Measurements from ENCODE around the gene TMEM240. TPM values are rescaled to one million over a fixed set of nuclear protein-coding genes. Genes with fewer than 3 reads are reported as not detected.
"Not testable (repeated sequence)": the region's sequence is repeated elsewhere in the genome, so short reads cannot be mapped to it uniquely, and the experiment has no call there.

The TMEM240 gene
- total RNA-seq, 1 experiment from 2014 or later, result 8.0 TPM

DNA sequence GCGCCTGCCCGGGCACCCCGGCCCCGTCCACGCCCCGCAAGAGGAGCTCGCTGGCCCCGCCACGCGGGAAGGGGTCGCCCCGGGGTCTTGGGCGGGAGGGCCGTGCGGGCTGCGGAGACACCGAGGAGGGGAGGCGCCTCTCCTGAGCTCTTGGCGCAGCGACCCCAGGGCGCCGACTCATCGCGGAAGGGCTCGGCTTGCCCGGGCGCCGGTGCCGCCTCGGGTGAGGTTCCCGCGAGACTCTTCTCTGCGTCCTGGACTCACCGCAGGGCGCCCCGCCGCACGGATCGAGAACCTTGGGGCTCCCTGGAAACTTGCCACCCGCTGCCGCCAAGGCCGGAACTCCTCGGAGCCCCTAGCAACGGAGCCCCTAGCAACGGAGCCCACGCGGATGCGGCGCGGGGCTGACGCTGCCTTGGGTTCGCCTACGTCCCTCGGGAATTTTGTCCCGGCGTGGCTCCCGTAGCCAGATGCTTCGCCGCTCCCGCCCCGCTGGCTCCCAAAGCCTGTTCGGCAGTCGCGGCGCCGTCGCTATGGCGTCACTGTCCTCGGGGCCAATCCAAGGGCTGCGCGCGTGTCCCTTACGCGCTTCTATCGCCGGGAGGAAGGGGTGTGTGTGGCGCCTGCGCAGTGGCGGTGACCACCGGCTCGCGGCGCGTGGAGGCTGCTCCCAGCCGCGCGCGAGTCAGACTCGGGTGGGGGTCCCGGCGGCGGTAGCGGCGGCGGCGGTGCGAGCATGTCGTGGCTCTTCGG lies 28.7 kb downstream of the TMEM240 start, which contains the start of gene ATAD3A (continued):
- TF ChIP-seq MYBL2 (CRISPR knock-in tag; IDR thresholded peaks at IDR 0.05), result peak; percentile 94
- TF ChIP-seq, protein P1, sequence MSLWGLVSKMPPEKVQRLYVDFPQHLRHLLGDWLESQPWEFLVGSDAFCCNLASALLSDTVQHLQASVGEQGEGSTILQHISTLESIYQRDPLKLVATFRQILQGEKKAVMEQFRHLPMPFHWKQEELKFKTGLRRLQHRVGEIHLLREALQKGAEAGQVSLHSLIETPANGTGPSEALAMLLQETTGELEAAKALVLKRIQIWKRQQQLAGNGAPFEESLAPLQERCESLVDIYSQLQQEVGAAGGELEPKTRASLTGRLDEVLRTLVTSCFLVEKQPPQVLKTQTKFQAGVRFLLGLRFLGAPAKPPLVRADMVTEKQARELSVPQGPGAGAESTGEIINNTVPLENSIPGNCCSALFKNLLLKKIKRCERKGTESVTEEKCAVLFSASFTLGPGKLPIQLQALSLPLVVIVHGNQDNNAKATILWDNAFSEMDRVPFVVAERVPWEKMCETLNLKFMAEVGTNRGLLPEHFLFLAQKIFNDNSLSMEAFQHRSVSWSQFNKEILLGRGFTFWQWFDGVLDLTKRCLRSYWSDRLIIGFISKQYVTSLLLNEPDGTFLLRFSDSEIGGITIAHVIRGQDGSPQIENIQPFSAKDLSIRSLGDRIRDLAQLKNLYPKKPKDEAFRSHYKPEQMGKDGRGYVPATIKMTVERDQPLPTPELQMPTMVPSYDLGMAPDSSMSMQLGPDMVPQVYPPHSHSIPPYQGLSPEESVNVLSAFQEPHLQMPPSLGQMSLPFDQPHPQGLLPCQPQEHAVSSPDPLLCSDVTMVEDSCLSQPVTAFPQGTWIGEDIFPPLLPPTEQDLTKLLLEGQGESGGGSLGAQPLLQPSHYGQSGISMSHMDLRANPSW (CRISPR knock-in tag; conservative IDR thresholded peaks at IDR 0.05; ENCODE audit: low read depth), result no peak
- TF ChIP-seq RORB (CRISPR knock-in tag; IDR thresholded peaks at IDR 0.05), result no peak
- TF ChIP-seq, protein P2, sequence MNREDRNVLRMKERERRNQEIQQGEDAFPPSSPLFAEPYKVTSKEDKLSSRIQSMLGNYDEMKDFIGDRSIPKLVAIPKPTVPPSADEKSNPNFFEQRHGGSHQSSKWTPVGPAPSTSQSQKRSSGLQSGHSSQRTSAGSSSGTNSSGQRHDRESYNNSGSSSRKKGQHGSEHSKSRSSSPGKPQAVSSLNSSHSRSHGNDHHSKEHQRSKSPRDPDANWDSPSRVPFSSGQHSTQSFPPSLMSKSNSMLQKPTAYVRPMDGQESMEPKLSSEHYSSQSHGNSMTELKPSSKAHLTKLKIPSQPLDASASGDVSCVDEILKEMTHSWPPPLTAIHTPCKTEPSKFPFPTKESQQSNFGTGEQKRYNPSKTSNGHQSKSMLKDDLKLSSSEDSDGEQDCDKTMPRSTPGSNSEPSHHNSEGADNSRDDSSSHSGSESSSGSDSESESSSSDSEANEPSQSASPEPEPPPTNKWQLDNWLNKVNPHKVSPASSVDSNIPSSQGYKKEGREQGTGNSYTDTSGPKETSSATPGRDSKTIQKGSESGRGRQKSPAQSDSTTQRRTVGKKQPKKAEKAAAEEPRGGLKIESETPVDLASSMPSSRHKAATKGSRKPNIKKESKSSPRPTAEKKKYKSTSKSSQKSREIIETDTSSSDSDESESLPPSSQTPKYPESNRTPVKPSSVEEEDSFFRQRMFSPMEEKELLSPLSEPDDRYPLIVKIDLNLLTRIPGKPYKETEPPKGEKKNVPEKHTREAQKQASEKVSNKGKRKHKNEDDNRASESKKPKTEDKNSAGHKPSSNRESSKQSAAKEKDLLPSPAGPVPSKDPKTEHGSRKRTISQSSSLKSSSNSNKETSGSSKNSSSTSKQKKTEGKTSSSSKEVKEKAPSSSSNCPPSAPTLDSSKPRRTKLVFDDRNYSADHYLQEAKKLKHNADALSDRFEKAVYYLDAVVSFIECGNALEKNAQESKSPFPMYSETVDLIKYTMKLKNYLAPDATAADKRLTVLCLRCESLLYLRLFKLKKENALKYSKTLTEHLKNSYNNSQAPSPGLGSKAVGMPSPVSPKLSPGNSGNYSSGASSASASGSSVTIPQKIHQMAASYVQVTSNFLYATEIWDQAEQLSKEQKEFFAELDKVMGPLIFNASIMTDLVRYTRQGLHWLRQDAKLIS (CRISPR knock-in tag; IDR thresholded peaks at IDR 0.05; ENCODE audit: borderline replicate concordance), result no peak
- no peak for TF ChIP-seq ZNF416 (CRISPR knock-in tag; IDR thresholded peaks at IDR 0.05)
- TF ChIP-seq TEAD1 (CRISPR knock-in tag; IDR thresholded peaks at IDR 0.05), result peak; percentile 89
- TF ChIP-seq SP1 (CRISPR knock-in tag; conservative IDR thresholded peaks at IDR 0.05), result peak; percentile 94
- TF ChIP-seq, protein P3, sequence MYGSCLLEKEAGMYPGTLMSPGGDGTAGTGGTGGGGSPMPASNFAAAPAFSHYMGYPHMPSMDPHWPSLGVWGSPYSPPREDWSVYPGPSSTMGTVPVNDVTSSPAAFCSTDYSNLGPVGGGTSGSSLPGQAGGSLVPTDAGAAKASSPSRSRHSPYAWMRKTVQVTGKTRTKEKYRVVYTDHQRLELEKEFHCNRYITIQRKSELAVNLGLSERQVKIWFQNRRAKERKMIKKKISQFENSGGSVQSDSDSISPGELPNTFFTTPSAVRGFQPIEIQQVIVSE (CRISPR knock-in tag; IDR thresholded peaks at IDR 0.05; ENCODE audit: borderline replicate concordance), result no peak
- no peak for TF ChIP-seq ESRRA (CRISPR knock-in tag; IDR thresholded peaks at IDR 0.05; ENCODE audit: borderline replicate concordance)

DNA sequence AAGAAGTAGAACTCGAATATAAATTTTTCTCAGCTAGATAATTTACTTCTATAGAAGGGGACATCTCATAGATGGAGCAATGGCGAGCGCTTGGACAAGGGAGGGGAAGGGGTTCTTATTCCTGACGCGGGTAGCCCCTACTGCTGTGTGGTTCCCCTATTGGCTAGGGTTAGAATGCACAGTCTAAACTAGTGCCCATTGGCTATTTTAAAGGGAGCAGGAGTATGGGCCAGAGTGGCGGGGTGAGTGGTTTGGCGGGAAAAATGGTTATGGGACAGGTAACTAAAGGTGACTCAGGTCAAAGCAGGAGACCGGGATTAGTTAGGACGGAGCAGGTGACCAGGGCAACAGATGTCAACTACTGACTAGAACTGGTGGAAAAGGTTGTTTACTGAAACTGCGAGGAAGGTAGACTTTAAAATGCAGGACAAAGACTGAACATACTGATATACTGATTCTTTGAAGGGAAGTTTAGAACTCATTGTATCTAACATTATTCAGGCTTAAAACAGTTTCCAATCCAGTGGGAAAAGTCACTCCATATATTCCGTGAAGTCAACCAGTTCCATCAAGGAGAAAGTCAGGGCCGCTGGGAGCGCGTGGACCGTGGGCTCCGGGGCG lies 29.4 kb downstream of the TMEM240 start:
- TF ChIP-seq MYBL2 (CRISPR knock-in tag; IDR thresholded peaks at IDR 0.05), result peak; percentile 45; the same call in 1 of the 2 replicates
- TF ChIP-seq FOXJ3 (CRISPR knock-in tag; IDR thresholded peaks at IDR 0.05; ENCODE audit: borderline replicate concordance), result no peak
- TF ChIP-seq, protein P4, sequence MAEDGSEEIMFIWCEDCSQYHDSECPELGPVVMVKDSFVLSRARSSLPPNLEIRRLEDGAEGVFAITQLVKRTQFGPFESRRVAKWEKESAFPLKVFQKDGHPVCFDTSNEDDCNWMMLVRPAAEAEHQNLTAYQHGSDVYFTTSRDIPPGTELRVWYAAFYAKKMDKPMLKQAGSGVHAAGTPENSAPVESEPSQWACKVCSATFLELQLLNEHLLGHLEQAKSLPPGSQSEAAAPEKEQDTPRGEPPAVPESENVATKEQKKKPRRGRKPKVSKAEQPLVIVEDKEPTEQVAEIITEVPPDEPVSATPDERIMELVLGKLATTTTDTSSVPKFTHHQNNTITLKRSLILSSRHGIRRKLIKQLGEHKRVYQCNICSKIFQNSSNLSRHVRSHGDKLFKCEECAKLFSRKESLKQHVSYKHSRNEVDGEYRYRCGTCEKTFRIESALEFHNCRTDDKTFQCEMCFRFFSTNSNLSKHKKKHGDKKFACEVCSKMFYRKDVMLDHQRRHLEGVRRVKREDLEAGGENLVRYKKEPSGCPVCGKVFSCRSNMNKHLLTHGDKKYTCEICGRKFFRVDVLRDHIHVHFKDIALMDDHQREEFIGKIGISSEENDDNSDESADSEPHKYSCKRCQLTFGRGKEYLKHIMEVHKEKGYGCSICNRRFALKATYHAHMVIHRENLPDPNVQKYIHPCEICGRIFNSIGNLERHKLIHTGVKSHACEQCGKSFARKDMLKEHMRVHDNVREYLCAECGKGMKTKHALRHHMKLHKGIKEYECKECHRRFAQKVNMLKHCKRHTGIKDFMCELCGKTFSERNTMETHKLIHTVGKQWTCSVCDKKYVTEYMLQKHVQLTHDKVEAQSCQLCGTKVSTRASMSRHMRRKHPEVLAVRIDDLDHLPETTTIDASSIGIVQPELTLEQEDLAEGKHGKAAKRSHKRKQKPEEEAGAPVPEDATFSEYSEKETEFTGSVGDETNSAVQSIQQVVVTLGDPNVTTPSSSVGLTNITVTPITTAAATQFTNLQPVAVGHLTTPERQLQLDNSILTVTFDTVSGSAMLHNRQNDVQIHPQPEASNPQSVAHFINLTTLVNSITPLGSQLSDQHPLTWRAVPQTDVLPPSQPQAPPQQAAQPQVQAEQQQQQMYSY (CRISPR knock-in tag; IDR thresholded peaks at IDR 0.05), result peak; percentile 67
- POLR2A ChIA-PET, result no interaction called here
- no peaks in the 10 kb centered on the region for H3K27me3 Mint-ChIP-seq (ENCODE audit: low read depth)

DNA sequence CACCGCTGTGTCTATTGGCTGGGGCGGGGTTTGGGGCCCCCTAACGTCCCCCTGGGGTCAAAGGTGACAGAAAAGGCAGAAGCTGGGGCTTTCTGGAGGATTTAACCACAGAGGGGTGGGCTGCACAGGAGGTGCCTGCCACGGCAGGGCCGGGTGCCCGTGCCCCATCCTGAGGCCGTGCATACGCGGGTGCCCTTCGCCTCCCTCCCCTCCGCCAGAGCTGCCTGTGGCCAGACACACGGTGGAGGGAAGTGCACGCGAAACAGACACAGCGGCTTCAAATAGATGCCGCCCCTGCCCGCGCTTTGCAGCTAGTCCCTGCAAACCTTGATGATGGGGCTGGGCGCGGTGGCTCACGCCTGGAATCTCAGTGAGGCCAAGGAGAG lies 31.0 kb downstream of the TMEM240 start:
- H3K4me1 Mint-ChIP-seq; H3K27me3 Mint-ChIP-seq (ENCODE audit: low read depth); H3K27ac Mint-ChIP-seq; H3K9me3 Mint-ChIP-seq; CTCF ChIA-PET; POLR2A ChIA-PET; H3K4me3 Mint-ChIP-seq; DNase-seq (ENCODE audit: low spot score); H3K36me3 Mint-ChIP-seq; ATAC-seq: not testable (repeated sequence)

More for the DNA sequence above, 29.4 kb downstream of the TMEM240 start:
- Mint-ChIP-seq H3K4me3 (peak overlapping the region; percentile 78), H3K27ac (peak overlapping the region; percentile 99), H3K9me3 (no peaks in the 10 kb centered on the region), H3K4me1 (peaks cover 7% of the 10 kb centered on the region; the same call in 1 of the 2 replicates), H3K36me3 (peaks cover 2% of the 10 kb centered on the region; the same call in 1 of the 2 replicates)
- DNase-seq (ENCODE audit: low spot score) (peak; percentile 47), ATAC-seq (peak; percentile 64)
- CTCF ChIA-PET, result interaction anchor here (0.8 kb wide), 1 partner anchor 10 kb away, joined by 3 read pairs; no protein-coding TSS in a partner anchor

DNA sequence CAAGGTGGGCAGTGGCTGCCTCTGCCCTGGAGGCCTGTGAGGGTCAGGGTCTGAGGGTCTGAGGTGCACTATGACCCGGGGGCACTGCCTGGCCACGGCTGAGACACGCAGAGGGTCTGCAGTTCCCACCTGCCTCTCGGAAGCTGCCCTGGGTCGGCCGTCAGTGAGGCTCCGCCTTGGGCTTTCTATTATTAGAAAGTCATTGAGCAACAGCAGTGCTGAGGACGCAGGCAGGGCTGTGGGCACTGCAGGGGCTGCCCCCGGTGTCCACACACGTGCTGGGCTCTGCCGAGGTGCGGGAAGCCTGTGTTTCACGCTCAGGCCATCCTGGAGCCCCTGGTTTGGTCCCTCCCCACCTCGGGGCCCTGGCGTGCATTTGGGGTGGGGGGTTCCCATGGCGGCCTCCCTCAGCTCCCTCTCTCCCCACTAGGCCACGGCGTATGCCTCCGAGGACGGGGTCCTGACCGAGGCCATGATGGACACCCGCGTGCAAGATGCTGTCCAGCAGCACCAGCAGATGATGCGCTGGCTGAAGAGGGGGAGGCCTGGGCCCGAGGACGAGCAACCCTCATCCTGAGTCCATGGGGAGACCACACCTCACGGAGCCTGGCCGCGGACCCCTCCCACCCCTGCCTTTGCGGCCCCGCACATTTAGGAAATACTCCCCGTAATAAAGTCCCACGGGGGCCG lies 31.5 kb downstream of the TMEM240 start:
- DNase-seq (ENCODE audit: low spot score); H3K4me3 Mint-ChIP-seq; POLR2A ChIA-PET; H3K4me1 Mint-ChIP-seq; ATAC-seq; H3K36me3 Mint-ChIP-seq; CTCF ChIA-PET; H3K27ac Mint-ChIP-seq; H3K27me3 Mint-ChIP-seq (ENCODE audit: low read depth); H3K9me3 Mint-ChIP-seq: not testable (repeated sequence)
